ENCODE measurements around the gene ATG16L1.
"Not testable (repeated sequence)": the region's sequence is repeated elsewhere in the genome, so short reads cannot be mapped to it uniquely, and the experiment has no call there.

Gene ATG16L1

GRCh38 chr2:233328922-233329321 is 77.4 kb downstream of the ATG16L1 start:
- peaks cover 4% of the 10 kb centered on the region for H3K4me1 ChIP-seq
- H3K4me3 ChIP-seq (ENCODE audit: low read depth, low read length), result no peak overlapping the region
- no peak overlapping the region for H3K9ac ChIP-seq
- H3K9me3 ChIP-seq (ENCODE audit: control insufficient read depth, low read length), result no peaks in the 10 kb centered on the region
- H2AFZ ChIP-seq, result no peak overlapping the region
- H3K79me2 ChIP-seq, result no peaks in the 10 kb centered on the region
- H3K27ac ChIP-seq, result no peak overlapping the region
- H3K4me2 ChIP-seq (ENCODE audit: low read length), result no peak overlapping the region
- H3K27me3 ChIP-seq (ENCODE audit: control insufficient read depth, insufficient read depth, low read length), result no peaks in the 10 kb centered on the region
- no peak for TF ChIP-seq CTCF (IDR thresholded peaks at IDR 0.05)
- no peaks in the 10 kb centered on the region for H3K36me3 ChIP-seq (ENCODE audit: control insufficient read depth, insufficient read depth, low read length)

- Histone ChIP-seq H3K4me3 (ENCODE audit: low read depth, low read length) (no peak overlapping the region), H3K4me2 (ENCODE audit: low read length) (no peak overlapping the region), H3K79me2 (no peaks in the 10 kb centered on the region), H3K4me1 (peaks cover 4% of the 10 kb centered on the region), H3K9me3 (ENCODE audit: control insufficient read depth, low read length) (no peaks in the 10 kb centered on the region), H3K27me3 (ENCODE audit: control insufficient read depth, insufficient read depth, low read length) (no peaks in the 10 kb centered on the region), H3K9ac (no peak overlapping the region), H3K27ac (no peak overlapping the region), H2AFZ (no peak overlapping the region), H3K36me3 (ENCODE audit: control insufficient read depth, insufficient read depth, low read length) (no peaks in the 10 kb centered on the region)
- no peak for TF ChIP-seq CTCF (IDR thresholded peaks at IDR 0.05)
Measured at GRCh38 chr2:233329489-233330135, 78.1 kb downstream of the ATG16L1 start.

GRCh38 chr2:233331536-233331935 is 80.1 kb downstream of the ATG16L1 start:
- Histone ChIP-seq H2AFZ (no peak overlapping the region), H3K36me3 (ENCODE audit: control insufficient read depth, insufficient read depth, low read length) (no peaks in the 10 kb centered on the region), H3K9me3 (ENCODE audit: control insufficient read depth, low read length) (no peaks in the 10 kb centered on the region), H3K79me2 (no peaks in the 10 kb centered on the region), H3K4me1 (peaks cover 4% of the 10 kb centered on the region), H3K27me3 (ENCODE audit: control insufficient read depth, insufficient read depth, low read length) (no peaks in the 10 kb centered on the region), H3K4me2 (ENCODE audit: low read length) (no peak overlapping the region), H3K9ac (no peak overlapping the region), H3K27ac (no peak overlapping the region), H3K4me3 (ENCODE audit: low read depth, low read length) (no peak overlapping the region)
- no peak for TF ChIP-seq CTCF (IDR thresholded peaks at IDR 0.05)

- Histone ChIP-seq H3K4me1 (peaks cover 4% of the 10 kb centered on the region), H2AFZ (peak overlapping the region; percentile 6), H3K4me2 (ENCODE audit: low read length) (no peak overlapping the region), H3K27me3 (ENCODE audit: control insufficient read depth, insufficient read depth, low read length) (no peaks in the 10 kb centered on the region), H3K27ac (no peak overlapping the region), H3K79me2 (no peaks in the 10 kb centered on the region), H3K9ac (no peak overlapping the region), H3K36me3 (ENCODE audit: control insufficient read depth, insufficient read depth, low read length) (no peaks in the 10 kb centered on the region), H3K9me3 (ENCODE audit: control insufficient read depth, low read length) (no peaks in the 10 kb centered on the region), H3K4me3 (ENCODE audit: low read depth, low read length) (no peak overlapping the region)
- no peak for TF ChIP-seq CTCF (IDR thresholded peaks at IDR 0.05)
Measured at GRCh38 chr2:233332125-233332524, 80.7 kb downstream of the ATG16L1 start.

- Histone ChIP-seq H3K27me3 (ENCODE audit: control insufficient read depth, insufficient read depth, low read length) (no peaks in the 10 kb centered on the region), H3K4me2 (ENCODE audit: low read length) (no peak overlapping the region), H3K27ac (no peak overlapping the region), H3K79me2 (no peaks in the 10 kb centered on the region), H3K9me3 (ENCODE audit: control insufficient read depth, low read length) (no peaks in the 10 kb centered on the region), H3K36me3 (ENCODE audit: control insufficient read depth, insufficient read depth, low read length) (no peaks in the 10 kb centered on the region), H3K4me3 (ENCODE audit: low read depth, low read length) (no peak overlapping the region), H3K9ac (no peak overlapping the region), H2AFZ (no peak overlapping the region), H3K4me1 (peaks cover 9% of the 10 kb centered on the region)
- no peak for TF ChIP-seq CTCF (IDR thresholded peaks at IDR 0.05)
Measured at GRCh38 chr2:233334915-233335314, 83.4 kb downstream of the ATG16L1 start.

GRCh38 chr2:233336091-233336490 is 84.6 kb downstream of the ATG16L1 start:
- not testable (repeated sequence) for H3K4me2 ChIP-seq (ENCODE audit: low read length); H3K27me3 ChIP-seq (ENCODE audit: control insufficient read depth, insufficient read depth, low read length); H3K36me3 ChIP-seq (ENCODE audit: control insufficient read depth, insufficient read depth, low read length); H3K9me3 ChIP-seq (ENCODE audit: control insufficient read depth, low read length); H2AFZ ChIP-seq; H3K4me1 ChIP-seq; H3K27ac ChIP-seq; H3K4me3 ChIP-seq (ENCODE audit: low read depth, low read length); H3K9ac ChIP-seq; H3K79me2 ChIP-seq

Measured in parathyroid adenoma (tissue), 2 donors.